SK-N-MC (cell line): Measurements from ENCODE around the gene GTF2I.
"Not testable (repeated sequence)": the region's sequence is repeated elsewhere in the genome, so short reads cannot be mapped to it uniquely, and the experiment has no call there.

Source experiments
- EZH2 ChIP-seq: fragments of 200-600 bp; sonication (generic); IDR thresholded peaks from one replicate; pipeline ENCODE4 v1.6.1; 2017; ENCODE audit warnings: antibody characterized with exemption
- POLR2AphosphoS5 ChIP-seq: IDR thresholded peaks from 2 replicates; pipeline ENCODE4 v1.6.1; 2012; ENCODE audit warnings: mild to moderate bottlenecking, low read depth, low read length, borderline replicate concordance

DNA sequence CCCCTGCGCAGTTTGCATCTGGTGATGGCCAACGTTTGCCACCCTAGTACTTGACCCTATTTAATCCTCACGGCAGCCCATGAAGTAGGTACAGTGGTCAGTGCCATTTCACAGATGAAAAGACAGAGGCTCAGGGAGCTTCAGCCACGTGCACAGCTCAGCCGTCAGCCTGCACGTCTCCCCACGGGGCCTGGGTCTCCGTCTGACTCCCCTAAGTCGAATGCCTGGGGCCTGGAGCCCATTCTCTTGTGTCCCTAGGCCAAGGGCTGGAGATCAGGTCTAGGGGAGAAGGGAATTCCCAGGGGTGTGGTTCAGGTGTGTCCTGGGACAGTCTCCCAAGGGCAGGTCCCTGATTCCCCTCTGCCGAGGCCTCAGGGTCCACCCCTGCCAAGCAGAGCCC, 109.5 kb downstream of the GTF2I start:
- TF ChIP-seq POLR2AphosphoS5, EZH2: not testable (repeated sequence)
